IPS-18a (cell line): ENCODE data around the gene PRPF38B.

Experiments
- H3K27ac ChIP-seq: one replicate; pipeline ENCODE4 v1.5.1; 2013; ENCODE audit warnings: low read length
- H3K27me3 ChIP-seq: one replicate; pipeline ENCODE4 v1.6.1; 2013; ENCODE audit warnings: mild to moderate bottlenecking, low read length; ENCODE audit not compliant: control insufficient read depth, insufficient read depth
- H3K36me3 ChIP-seq: one replicate; pipeline ENCODE4 v1.6.1; 2013; ENCODE audit warnings: low read depth, low read length; ENCODE audit not compliant: control insufficient read depth
- H3K4me1 ChIP-seq: one replicate; pipeline ENCODE4 v1.6.1; 2013; ENCODE audit warnings: low read depth, low read length; ENCODE audit not compliant: control insufficient read depth
- H3K4me3 ChIP-seq: one replicate; pipeline ENCODE4 v1.5.1; 2013; ENCODE audit warnings: low read length
- H3K9ac ChIP-seq: one replicate; pipeline ENCODE4 v1.6.1; 2013; ENCODE audit warnings: mild to moderate bottlenecking, low read length, moderate library complexity
- H3K9me3 ChIP-seq: one replicate; pipeline ENCODE4 v1.6.1; 2013; ENCODE audit warnings: low read depth, low read length; ENCODE audit not compliant: control insufficient read depth

Gene PRPF38B

GRCh38 chr1:108728327-108728923 is 36.3 kb downstream of the PRPF38B start:
- H3K4me1 ChIP-seq: no peaks in the 10 kb centered on the region
- H3K9me3 ChIP-seq: no peaks in the 10 kb centered on the region
- no peak overlapping the region for H3K27ac ChIP-seq
- no peaks in the 10 kb centered on the region for H3K27me3 ChIP-seq
- no peak overlapping the region for H3K9ac ChIP-seq
- no peaks in the 10 kb centered on the region for H3K36me3 ChIP-seq
- no peak overlapping the region for H3K4me3 ChIP-seq

DNA sequence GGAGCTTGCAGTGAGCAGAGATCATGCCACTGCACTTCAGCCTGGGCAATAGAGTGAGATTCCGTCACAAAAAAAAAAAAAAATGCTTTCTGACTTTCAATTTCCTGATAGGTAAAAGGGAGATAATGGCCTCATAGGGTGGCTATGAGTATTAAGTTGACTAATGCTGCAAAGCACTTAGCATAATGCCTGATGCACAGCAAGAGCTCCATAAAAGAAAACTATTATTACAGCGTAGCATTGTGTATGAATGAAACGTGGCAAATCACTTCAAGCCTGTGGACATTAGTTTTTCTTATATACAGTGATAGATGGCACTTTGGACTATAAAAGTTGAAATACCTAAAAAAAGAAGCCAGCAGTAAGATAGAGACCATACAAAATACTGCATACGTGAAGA is 37.4 kb downstream of the PRPF38B start:
- no peak overlapping the region for H3K9ac ChIP-seq
- no peak overlapping the region for H3K27ac ChIP-seq
- H3K9me3 ChIP-seq: no peaks in the 10 kb centered on the region
- no peaks in the 10 kb centered on the region for H3K27me3 ChIP-seq
- H3K4me3 ChIP-seq: no peak overlapping the region
- no peaks in the 10 kb centered on the region for H3K36me3 ChIP-seq
- H3K4me1 ChIP-seq: no peaks in the 10 kb centered on the region

- no peaks in the 10 kb centered on the region for H3K4me1 ChIP-seq
- no peak overlapping the region for H3K27ac ChIP-seq
- no peaks in the 10 kb centered on the region for H3K36me3 ChIP-seq
- H3K4me3 ChIP-seq: no peak overlapping the region
- no peaks in the 10 kb centered on the region for H3K27me3 ChIP-seq
- no peaks in the 10 kb centered on the region for H3K9me3 ChIP-seq
- H3K9ac ChIP-seq: no peak overlapping the region
Measured at GRCh38 chr1:108732398-108732797, 40.3 kb downstream of the PRPF38B start.

DNA sequence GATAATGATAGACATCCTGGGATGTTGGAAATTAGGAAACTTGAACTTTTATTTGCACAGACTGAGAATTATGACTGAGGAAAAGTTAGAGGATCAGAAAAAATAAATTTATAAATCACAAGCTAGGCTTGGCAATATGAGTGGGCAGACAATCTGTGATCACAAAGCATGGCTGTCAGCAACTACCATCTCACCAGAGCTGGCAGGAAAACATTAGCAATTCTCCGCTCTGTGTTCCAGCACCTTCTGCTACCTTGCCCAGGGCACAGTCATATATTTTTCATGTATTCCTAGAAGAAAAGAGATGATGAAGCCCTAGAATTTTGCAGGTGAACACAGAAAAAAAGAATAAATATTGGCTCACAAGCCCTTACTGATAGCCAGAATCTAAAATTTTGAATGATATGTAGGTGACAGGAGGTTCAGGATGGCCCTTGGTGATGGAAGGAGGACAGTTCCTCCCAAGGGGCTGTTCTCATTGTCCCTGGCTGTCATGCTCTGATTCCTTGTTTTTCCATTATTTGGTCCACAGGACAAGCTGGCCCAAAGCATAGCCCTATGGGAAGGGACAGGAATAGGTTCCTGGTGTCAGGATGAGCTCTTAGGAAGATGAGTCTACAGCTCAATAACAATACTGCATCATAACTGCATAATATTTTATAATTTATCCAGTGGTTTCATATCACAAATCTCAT is 42.2 kb downstream of the PRPF38B start:
- H3K36me3 ChIP-seq: no peaks in the 10 kb centered on the region
- H3K4me1 ChIP-seq: no peaks in the 10 kb centered on the region
- no peak overlapping the region for H3K4me3 ChIP-seq
- no peaks in the 10 kb centered on the region for H3K9me3 ChIP-seq
- H3K27ac ChIP-seq: no peak overlapping the region
- H3K27me3 ChIP-seq: no peaks in the 10 kb centered on the region
- no peak overlapping the region for H3K9ac ChIP-seq

GRCh38 chr1:108742253-108742652 is 50.1 kb downstream of the PRPF38B start:
- Histone ChIP-seq H3K9ac (no peak overlapping the region), H3K9me3 (no peaks in the 10 kb centered on the region), H3K4me1 (peaks cover 6% of the 10 kb centered on the region), H3K36me3 (no peaks in the 10 kb centered on the region), H3K27me3 (peaks cover 9% of the 10 kb centered on the region), H3K27ac (no peak overlapping the region), H3K4me3 (no peak overlapping the region)

GRCh38 chr1:108745980-108746381 is 53.9 kb downstream of the PRPF38B start:
- H3K9me3 ChIP-seq: no peaks in the 10 kb centered on the region
- H3K27me3 ChIP-seq: peaks cover 9% of the 10 kb centered on the region
- H3K4me1 ChIP-seq: peaks cover 8% of the 10 kb centered on the region
- H3K27ac ChIP-seq: no peak overlapping the region
- H3K4me3 ChIP-seq: no peak overlapping the region
- H3K9ac ChIP-seq: no peak overlapping the region
- H3K36me3 ChIP-seq: no peaks in the 10 kb centered on the region

DNA sequence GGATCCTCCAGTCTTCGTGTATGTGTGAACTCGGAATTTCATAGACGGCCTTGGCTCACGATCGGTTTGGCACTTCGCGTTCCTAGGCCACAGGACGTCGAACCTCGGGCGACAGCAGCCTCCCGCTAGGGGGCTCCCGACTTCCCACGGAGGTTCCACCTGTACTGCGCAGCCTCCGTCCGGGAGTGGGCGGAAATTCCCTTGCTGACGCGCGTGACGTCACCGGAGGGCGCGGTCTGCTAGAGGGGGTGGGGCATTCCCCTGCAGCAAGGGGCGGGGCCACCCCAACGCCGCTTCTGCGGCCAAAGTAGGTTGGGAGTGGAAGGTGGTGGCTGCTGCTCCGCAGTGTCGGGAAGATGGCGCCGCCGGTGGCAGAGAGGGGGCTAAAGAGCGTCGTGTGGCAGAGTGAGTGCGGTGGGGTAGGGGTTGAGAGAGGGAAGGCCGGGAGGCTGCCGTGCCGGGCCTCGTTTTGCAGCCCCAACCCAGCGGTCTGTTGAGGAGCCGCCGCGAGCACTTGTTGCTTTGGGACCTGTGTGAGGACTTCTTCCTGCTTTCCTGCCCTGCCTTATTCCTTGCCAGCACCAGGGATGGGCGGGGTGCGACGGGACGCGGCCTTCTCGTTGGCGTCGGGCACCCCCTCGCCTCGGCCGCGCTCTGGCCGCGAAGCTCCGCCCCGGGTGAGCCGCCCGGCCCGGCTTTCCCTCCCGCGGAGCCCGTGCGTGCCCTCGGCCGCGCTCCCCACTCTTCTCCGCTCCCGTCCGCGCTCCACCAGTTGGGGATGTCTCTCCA is 54.5 kb downstream of the PRPF38B start, which contains the start of gene STXBP3:
TSS of gene STXBP3 (plus strand) at position 293 of the 789 bp plus-strand sequence. CDS start at position 357, 64 bp downstream.
- Histone ChIP-seq H3K4me1 (peaks cover 2% of the 10 kb centered on the region), H3K27ac (peak within 1 kb of the TSS; percentile 60), H3K9ac (peak within 1 kb of the TSS; percentile 78), H3K9me3 (no peaks in the 10 kb centered on the region), H3K36me3 (no peaks in the 10 kb centered on the region), H3K4me3 (peak within 1 kb of the TSS; percentile 96), H3K27me3 (peaks cover 9% of the 10 kb centered on the region)

- Histone ChIP-seq H3K27me3 (peaks cover 9% of the 10 kb centered on the region), H3K9me3 (no peaks in the 10 kb centered on the region), H3K27ac (peak overlapping the region; percentile 60), H3K36me3 (no peaks in the 10 kb centered on the region), H3K4me3 (peak overlapping the region; percentile 96), H3K4me1 (peaks cover 2% of the 10 kb centered on the region), H3K9ac (peak overlapping the region; percentile 78)
Measured at GRCh38 chr1:108747171-108747850, 55.2 kb downstream of the PRPF38B start.

DNA sequence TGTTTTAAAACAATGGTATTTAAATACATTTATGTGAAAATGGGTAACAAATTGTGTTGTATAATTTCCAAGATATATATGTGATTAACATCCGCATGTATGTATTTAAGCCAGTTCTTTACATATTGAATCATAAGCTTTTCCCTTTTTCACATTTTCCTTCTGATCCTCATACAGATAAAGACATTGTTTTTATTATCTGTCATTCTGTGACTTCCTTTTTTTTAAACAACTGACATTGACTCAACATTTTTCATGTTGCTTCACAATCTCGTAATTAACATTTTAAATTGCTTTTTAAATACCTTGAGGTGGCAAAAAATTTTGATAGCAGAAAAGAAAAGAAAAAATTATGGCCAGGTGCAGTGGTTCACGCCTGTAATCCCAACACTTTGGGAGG is 55.8 kb downstream of the PRPF38B start:
- no peaks in the 10 kb centered on the region for H3K9me3 ChIP-seq
- H3K36me3 ChIP-seq: no peaks in the 10 kb centered on the region
- H3K9ac ChIP-seq: no peak overlapping the region
- H3K4me3 ChIP-seq: peak overlapping the region; percentile 96
- H3K27ac ChIP-seq: no peak overlapping the region
- peaks cover 9% of the 10 kb centered on the region for H3K27me3 ChIP-seq
- peaks cover 2% of the 10 kb centered on the region for H3K4me1 ChIP-seq

GRCh38 chr1:108749081-108749480 is 57.0 kb downstream of the PRPF38B start:
- Histone ChIP-seq H3K9ac (no peak overlapping the region), H3K36me3 (peaks cover 5% of the 10 kb centered on the region), H3K4me3 (no peak overlapping the region), H3K9me3 (no peaks in the 10 kb centered on the region), H3K27ac (no peak overlapping the region), H3K4me1 (peaks cover 2% of the 10 kb centered on the region), H3K27me3 (peaks cover 9% of the 10 kb centered on the region)

- no peaks in the 10 kb centered on the region for H3K9me3 ChIP-seq
- H3K36me3 ChIP-seq: peaks cover 9% of the 10 kb centered on the region
- H3K27ac ChIP-seq: no peak overlapping the region
- H3K9ac ChIP-seq: no peak overlapping the region
- H3K4me1 ChIP-seq: peaks cover 2% of the 10 kb centered on the region
- H3K4me3 ChIP-seq: no peak overlapping the region
- H3K27me3 ChIP-seq: peaks cover 5% of the 10 kb centered on the region
Measured at GRCh38 chr1:108750476-108751181, 58.5 kb downstream of the PRPF38B start.
